Neuronal stem cell (in vitro differentiated cells): ENCODE results near the gene MYH7.
A peak's percentile ranks its signal among the peaks of the same experiment; 100 is the strongest.

Source experiments
- DNase-seq: peaks from one replicate; pipeline ENCODE4 v3.0.0-alpha.2; 2013; ENCODE audit warnings: low spot score
- H2AFZ ChIP-seq: one replicate; pipeline ENCODE4 v1.6.1; 2013; ENCODE audit warnings: mild to moderate bottlenecking, low read length, inconsistent platforms
- H2AK5ac ChIP-seq: 2 replicates; pipeline ENCODE4 v1.6.1; 2013; ENCODE audit warnings: low read depth, mild to moderate bottlenecking, inconsistent platforms, low read length, moderate library complexity, mixed read lengths
- H2BK120ac ChIP-seq: 2 replicates; pipeline ENCODE4 v1.6.1; 2013; ENCODE audit warnings: low read depth, mild to moderate bottlenecking, inconsistent platforms, low read length, moderate library complexity, mixed read lengths
- H2BK12ac ChIP-seq: one replicate; pipeline ENCODE4 v1.6.1; 2013; ENCODE audit warnings: low read length, inconsistent platforms
- H2BK15ac ChIP-seq: 2 replicates; pipeline ENCODE4 v1.6.1; 2013; ENCODE audit warnings: mild to moderate bottlenecking, low read length, inconsistent platforms, mixed read lengths
- H2BK5ac ChIP-seq: one replicate; pipeline ENCODE4 v1.6.1; 2013; ENCODE audit warnings: inconsistent platforms, mild to moderate bottlenecking, low read length, moderate library complexity
- H3K14ac ChIP-seq: one replicate; pipeline ENCODE4 v1.6.1; 2013; ENCODE audit warnings: low read length, inconsistent platforms
- H3K18ac ChIP-seq: 2 replicates; pipeline ENCODE4 v1.6.1; 2013; ENCODE audit warnings: low read length, inconsistent platforms
- H3K23ac ChIP-seq: 2 replicates; pipeline ENCODE4 v1.6.1; 2013; ENCODE audit warnings: low read depth, mild to moderate bottlenecking, mixed read lengths, low read length, inconsistent platforms; ENCODE audit not compliant: poor library complexity
- H3K27ac ChIP-seq: replicated peaks from 3 replicates; pipeline ENCODE4 v1.5.1; 2013; ENCODE audit warnings: low read length, inconsistent platforms
- H3K27me3 ChIP-seq, 3 experiments: 2 replicates each; pipeline ENCODE4 v1.6.1; 2013; ENCODE audit warnings: low read length in 3 of 3, mild to moderate bottlenecking in 2 of 3, inconsistent platforms in 1 of 3, low read depth in 1 of 3, mixed read lengths in 1 of 3, moderate library complexity in 1 of 3; ENCODE audit not compliant: control insufficient read depth in 3 of 3, insufficient read depth in 3 of 3
- H3K36me3 ChIP-seq, 2 donors: replicated peaks in 1 of 2; 2 replicates each; pipeline ENCODE4 v1.6.1; 2013; ENCODE audit warnings: low read length in 2 of 2; ENCODE audit not compliant: control insufficient read depth in 2 of 2, insufficient read depth in 2 of 2
- H3K4ac ChIP-seq: 2 replicates; pipeline ENCODE4 v1.6.1; 2013; ENCODE audit warnings: inconsistent platforms, mild to moderate bottlenecking, low read length, moderate library complexity
- H3K4me1 ChIP-seq, 2 donors: 1 replicate in 1 of 2; 2 replicates in 1 of 2; pipeline ENCODE4 v1.6.1; 2013; ENCODE audit warnings: low read length in 2 of 2, low read depth in 1 of 2; ENCODE audit not compliant: control insufficient read depth in 2 of 2, insufficient read depth in 1 of 2
- H3K4me2 ChIP-seq: one replicate; pipeline ENCODE4 v1.6.1; 2013; ENCODE audit warnings: mild to moderate bottlenecking, low read length, inconsistent platforms; ENCODE audit not compliant: insufficient read depth, poor library complexity, severe bottlenecking
- H3K4me3 ChIP-seq, 2 donors: 2 replicates each; pipeline ENCODE4 v1.5.1; 2013; ENCODE audit warnings: low read length in 2 of 2, mild to moderate bottlenecking in 2 of 2, inconsistent platforms in 1 of 2, moderate library complexity in 1 of 2
- H3K79me1 ChIP-seq: one replicate; pipeline ENCODE4 v1.6.1; 2013; ENCODE audit warnings: low read depth, mild to moderate bottlenecking, inconsistent platforms, low read length, moderate library complexity
- H3K9ac ChIP-seq: one replicate; pipeline ENCODE4 v1.6.1; 2013; ENCODE audit warnings: mild to moderate bottlenecking, low read depth, low read length, inconsistent platforms; ENCODE audit not compliant: poor library complexity
- H3K9me3 ChIP-seq, 2 donors: replicated peaks in 1 of 2; 2 replicates each; pipeline versions ENCODE3 to v1.6.1; 2013; ENCODE audit warnings: low read length in 2 of 2, mild to moderate bottlenecking in 2 of 2, inconsistent platforms in 1 of 2, low read depth in 1 of 2, mixed read lengths in 1 of 2, moderate library complexity in 1 of 2; ENCODE audit not compliant: control insufficient read depth in 2 of 2, insufficient read depth in 1 of 2
- H4K8ac ChIP-seq: one replicate; pipeline ENCODE4 v1.6.1; 2013; ENCODE audit warnings: low read depth, mild to moderate bottlenecking, inconsistent platforms, low read length, moderate library complexity
- H4K91ac ChIP-seq: one replicate; pipeline ENCODE4 v1.6.1; 2013; ENCODE audit warnings: low read length, low read depth, mild to moderate bottlenecking, inconsistent platforms; ENCODE audit not compliant: poor library complexity
- WGBS, 2 donors: extraction: QIAGEN DNeasy Blood & Tissue Kit; methylation state at CpG; one replicate each; pipeline ENCODE4 v1.1.7; 2013; ENCODE audit warnings: missing lambda C conversion rate in 2 of 2, mixed read lengths in 1 of 2; ENCODE audit not compliant: insufficient read length in 2 of 2, insufficient replicate concordance in 1 of 2; ENCODE audit errors: extremely low coverage in 2 of 2; 5-methylcytosine and 5-hydroxymethylcytosine counted together

MYH7 gene

DNA sequence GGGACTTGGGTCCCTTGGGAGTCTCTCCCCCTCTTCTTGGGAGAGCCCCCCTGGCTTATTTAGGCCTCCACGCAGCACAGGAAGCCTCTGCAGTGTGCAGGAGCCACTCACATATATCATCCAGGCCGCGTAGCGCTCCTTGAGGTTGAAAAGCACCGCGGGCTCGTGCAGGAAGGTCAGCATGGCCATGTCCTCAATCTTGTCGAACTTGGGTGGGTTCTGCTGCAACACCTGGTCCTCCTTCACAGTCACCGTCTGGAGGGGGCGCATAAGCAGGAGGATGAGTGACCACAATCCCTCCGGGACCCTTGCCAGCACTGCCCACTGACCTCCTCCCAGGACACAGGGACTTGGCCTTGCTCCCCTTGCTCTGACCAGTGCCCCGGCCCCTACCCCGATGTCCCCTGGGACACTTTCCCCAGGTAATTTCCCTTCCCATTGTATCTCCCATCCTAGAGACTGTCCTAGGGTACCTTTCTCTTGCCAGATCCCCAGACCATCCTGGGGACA, 29.9 kb downstream of the MYH7 start:
- H2BK12ac ChIP-seq = no peak overlapping the region
- no peak overlapping the region for H3K27ac ChIP-seq
- no peak overlapping the region for H2BK5ac ChIP-seq
- WGBS, 2 donors = no CpG with 5 or more reads among the region's 13 CpGs
- no peak overlapping the region for H3K4me2 ChIP-seq
- no peak for DNase-seq
- peak overlapping the region; percentile 91 for H2BK15ac ChIP-seq
- no peak overlapping the region for H4K8ac ChIP-seq
- peaks cover 2% of the 10 kb centered on the region for H3K79me1 ChIP-seq
- no peak overlapping the region for H3K14ac ChIP-seq
- peak overlapping the region; percentile 5 for H2BK120ac ChIP-seq
- H3K36me3 ChIP-seq = no peaks in the 10 kb centered on the region
- no peak overlapping the region for H2AFZ ChIP-seq
- peaks cover 0 to 71% (median 0%) of the 10 kb centered on the region in 3 experiments for H3K27me3 ChIP-seq
- no peak overlapping the region for H3K9ac ChIP-seq
- peak overlapping the region; percentile 74 for H2AK5ac ChIP-seq
- H4K91ac ChIP-seq = no peak overlapping the region
- H3K18ac ChIP-seq = peak overlapping the region; percentile 36
- H3K4me1 ChIP-seq = peaks cover 0 to 5% of the 10 kb centered on the region in 2 donors
- H3K4ac ChIP-seq = no peak overlapping the region
- no peaks in the 10 kb centered on the region for H3K9me3 ChIP-seq
- H3K23ac ChIP-seq = peak overlapping the region; percentile 34
- H3K4me3 ChIP-seq = no peak overlapping the region

- Histone ChIP-seq H3K4me1 (peaks cover 0 to 3% of the 10 kb centered on the region in 2 donors), H2BK5ac (no peak overlapping the region), H3K9me3 (no peaks in the 10 kb centered on the region), H2BK15ac (peak overlapping the region; percentile 91), H3K9ac (no peak overlapping the region), H4K8ac (no peak overlapping the region), H2BK12ac (no peak overlapping the region), H3K27me3 (peaks cover 0 to 68% (median 0%) of the 10 kb centered on the region in 3 experiments), H3K27ac (no peak overlapping the region), H4K91ac (no peak overlapping the region), H2BK120ac (peak overlapping the region; percentile 5), H3K4me3 (no peak overlapping the region), H3K4me2 (peak overlapping the region; percentile 2), H2AFZ (no peak overlapping the region), H3K4ac (peak overlapping the region; percentile 4), H3K18ac (peak overlapping the region; percentile 51), H3K36me3 (no peaks in the 10 kb centered on the region), H3K14ac (no peak overlapping the region), H3K79me1 (peaks cover 2% of the 10 kb centered on the region), H2AK5ac (peak overlapping the region; percentile 74), H3K23ac (peak overlapping the region; percentile 25)
- WGBS, 2 donors = no CpG with 5 or more reads among the region's 10 CpGs
- no peak for DNase-seq
Measured at GRCh38 chr14:23405096-23405495, 30.4 kb downstream of the MYH7 start.

GRCh38 chr14:23404331-23404900, 31.0 kb downstream of the MYH7 start:
- Histone ChIP-seq H2BK12ac (no peak overlapping the region), H4K8ac (no peak overlapping the region), H2BK120ac (no peak overlapping the region), H3K4ac (peak overlapping the region; percentile 44), H3K14ac (no peak overlapping the region), H3K27ac (no peak overlapping the region), H2AFZ (no peak overlapping the region), H3K9ac (peak overlapping the region; percentile 56), H3K23ac (no peak overlapping the region), H3K4me3 (no peak overlapping the region), H2AK5ac (no peak overlapping the region), H2BK15ac (peak overlapping the region; percentile 49), H3K4me1 (peaks cover 0 to 2% of the 10 kb centered on the region in 2 donors), H2BK5ac (no peak overlapping the region), H3K9me3 (no peaks in the 10 kb centered on the region), H3K79me1 (peaks cover 2% of the 10 kb centered on the region), H3K36me3 (no peaks in the 10 kb centered on the region), H3K27me3 (peaks cover 0 to 65% (median 0%) of the 10 kb centered on the region in 3 experiments), H3K4me2 (no peak overlapping the region), H3K18ac (peak overlapping the region; percentile 51), H4K91ac (no peak overlapping the region)
- no CpG with 5 or more reads among the region's 14 CpGs for WGBS, 2 donors
- no peak for DNase-seq

GRCh38 chr14:23403908-23404307, 31.6 kb downstream of the MYH7 start:
- Histone ChIP-seq H2BK120ac (no peak overlapping the region), H3K79me1 (peaks cover 2% of the 10 kb centered on the region), H3K4me3 (no peak overlapping the region), H4K8ac (no peak overlapping the region), H3K9me3 (no peaks in the 10 kb centered on the region), H3K4me2 (no peak overlapping the region), H2BK15ac (peak overlapping the region; percentile 12), H3K23ac (peak overlapping the region; percentile 25), H3K27ac (no peak overlapping the region), H2BK5ac (no peak overlapping the region), H3K4ac (no peak overlapping the region), H3K27me3 (peaks cover 0 to 61% (median 0%) of the 10 kb centered on the region in 3 experiments), H3K9ac (no peak overlapping the region), H2AFZ (no peak overlapping the region), H3K14ac (no peak overlapping the region), H3K18ac (no peak overlapping the region), H3K4me1 (peaks cover 0 to 3% of the 10 kb centered on the region in 2 donors), H3K36me3 (no peaks in the 10 kb centered on the region), H4K91ac (no peak overlapping the region), H2AK5ac (no peak overlapping the region), H2BK12ac (no peak overlapping the region)
- no peak for DNase-seq
- no CpG with 5 or more reads among the region's 4 CpGs for WGBS, 2 donors
